ENCODE data around the gene CEPT1. TPM values are rescaled to one million over a fixed set of nuclear protein-coding genes. Genes with fewer than 3 reads are reported as not detected.

The CEPT1 gene
- total RNA-seq, 1 experiment from 2014 or later = 34.2 TPM

- intact Hi-C loops (cut with micrococcal nuclease) = no loop called here
- no peak overlapping the region for H3K9ac ChIP-seq (ENCODE audit: low read length)
- no peaks in the 10 kb centered on the region for H3K27me3 ChIP-seq (ENCODE audit: insufficient read depth, low read length)
- TF ChIP-seq EZH2 (IDR thresholded peaks at IDR 0.05) (no peak), ZFX (IDR thresholded peaks at IDR 0.05) (no peak), JUND (IDR thresholded peaks at IDR 0.05) (no peak), RAD21 (IDR thresholded peaks at IDR 0.05; ENCODE audit: low read depth) (no peak), SIN3A (IDR thresholded peaks at IDR 0.05; ENCODE audit: low read depth) (no peak), REST (IDR thresholded peaks at IDR 0.05; ENCODE audit: low read depth) (no peak), YY1 (IDR thresholded peaks at IDR 0.05; ENCODE audit: extremely low read depth, insufficient replicate concordance, low read depth, low read length) (no peak), CBX3 (IDR thresholded peaks at IDR 0.05; ENCODE audit: low read depth) (no peak), MAX (IDR thresholded peaks at IDR 0.05) (no peak), SP1 (IDR thresholded peaks at IDR 0.05; ENCODE audit: low read depth) (no peak), ATF3 (IDR thresholded peaks at IDR 0.05) (no peak), CTCF (IDR thresholded peaks at IDR 0.05 in 2 of 3, conservative IDR thresholded peaks at IDR 0.05 in 1 of 3; ENCODE audit: borderline replicate concordance in 1 of 3, insufficient read depth in 1 of 3, low read depth in 2 of 3, low read length in 2 of 3) (no peak), ELF1 (IDR thresholded peaks at IDR 0.05; ENCODE audit: borderline replicate concordance, low read depth) (no peak)
- no peak overlapping the region for H3K4me2 ChIP-seq (ENCODE audit: low read length)
- H3K79me2 ChIP-seq (ENCODE audit: insufficient read depth, low read length) = peaks cover 2% of the 10 kb centered on the region; the same call in 1 of the 2 replicates
- no peaks in the 10 kb centered on the region for H3K9me3 ChIP-seq (ENCODE audit: control insufficient read depth in 1 of 2, insufficient read depth in 1 of 2, low read depth in 1 of 2, low read length in 2 of 2)
- DNase-seq (ENCODE audit: low read depth, low spot score) (no peak), ATAC-seq (no peak)
- H3K9me2 ChIP-seq (ENCODE audit: insufficient read depth) = no peaks in the 10 kb centered on the region
- no TSS peak for BruUV-seq (replicated peaks)
- CTCF ChIA-PET = no interaction called here
- H2AFZ ChIP-seq (ENCODE audit: low read depth, low read length, poor library complexity, severe bottlenecking) = no peak overlapping the region
- H3K27ac ChIP-seq (ENCODE audit: low read depth, low read length) = no peak overlapping the region
- no peaks in the 10 kb centered on the region for H4K20me1 ChIP-seq (ENCODE audit: insufficient read depth)
- H3K4me3 ChIP-seq (replicated peaks in 1 of 2; ENCODE audit: low read depth in 1 of 2, low read length in 2 of 2) = no peak overlapping the region
- RAD21 ChIA-PET (ENCODE audit: low non-redundant PET in 1 of 2, low total read pairs in 2 of 2, uncharacterized antibody in 2 of 2, unreplicated experiment in 2 of 2) = no interaction called here
- H3K4me1 ChIP-seq (ENCODE audit: control insufficient read depth in 1 of 2, insufficient read depth in 2 of 2, low read length in 2 of 2) = peaks cover 4% of the 10 kb centered on the region in 2 experiments; a peak in 2 of 4 replicates
- H3K36me3 ChIP-seq (ENCODE audit: control insufficient read depth in 1 of 2, insufficient read depth in 2 of 2, low read length in 2 of 2) = peaks cover 0 to 31% of the 10 kb centered on the region in 2 experiments; a peak in 2 of 4 replicates
- POLR2A ChIA-PET = no interaction called here
Observed at GRCh38 chr1:111195002-111195684, 55.1 kb downstream of the CEPT1 start.
